Natural killer cell (primary cell): ENCODE data around the gene GALNT12. TPM values are rescaled to one million over a fixed set of nuclear protein-coding genes. Genes with fewer than 3 reads are reported as not detected.

Experiments used
- ATAC-seq, 3 donors: fragments of 150-1000 bp in 2 of 3; fragments of 200-7000 bp in 1 of 3; cut with Tn5 transposase; 1 replicate in 1 of 3; 2 replicates in 2 of 3; pipeline ENCODE4 v1.10.0; 2021; ENCODE audit warnings: mild to moderate bottlenecking in 2 of 3, moderate library complexity in 2 of 3
- DNase-seq, 2 donors: peaks; one replicate each; pipeline versions ENCODE4 v3.0.0 to v3.0.0-alpha.2; 2013 to 2021; ENCODE audit warnings: mixed read lengths in 1 of 2
- H3K27ac ChIP-seq: one replicate; pipeline ENCODE4 v1.5.1; 2013; ENCODE audit warnings: mild to moderate bottlenecking, low read length
- H3K27me3 ChIP-seq: one replicate; pipeline ENCODE4 v1.6.1; 2013; ENCODE audit warnings: low read length; ENCODE audit not compliant: control insufficient read depth, insufficient read depth
- H3K36me3 ChIP-seq: one replicate; pipeline ENCODE4 v1.6.1; 2013; ENCODE audit warnings: low read length; ENCODE audit not compliant: control insufficient read depth, insufficient read depth
- H3K4me1 ChIP-seq: one replicate; pipeline ENCODE4 v1.6.1; 2013; ENCODE audit warnings: low read length; ENCODE audit not compliant: control insufficient read depth, insufficient read depth
- H3K4me3 ChIP-seq: one replicate; pipeline ENCODE4 v1.5.1; 2013; ENCODE audit warnings: low read length
- H3K9me3 ChIP-seq: one replicate; pipeline ENCODE4 v1.6.1; 2013; ENCODE audit warnings: low read length; ENCODE audit not compliant: control insufficient read depth, insufficient read depth
- H3K27ac Mint-ChIP-seq, 2 donors: one replicate each; pipeline ENCODE4 v1.8.0; 2022; ENCODE audit warnings: mild to moderate bottlenecking in 2 of 2, mixed read lengths in 2 of 2, moderate library complexity in 1 of 2
- H3K27me3 Mint-ChIP-seq, 2 donors: one replicate each; pipeline ENCODE4 v1.8.0; 2022; ENCODE audit warnings: low read depth in 2 of 2, mixed read lengths in 2 of 2
- H3K36me3 Mint-ChIP-seq: one replicate; pipeline ENCODE4 v1.8.0; 2022; ENCODE audit warnings: mixed read lengths
- H3K4me1 Mint-ChIP-seq, 2 donors: one replicate each; pipeline ENCODE4 v1.8.0; 2022; ENCODE audit warnings: mixed read lengths in 2 of 2
- H3K4me3 Mint-ChIP-seq: one replicate; pipeline ENCODE4 v1.8.0; 2022; ENCODE audit warnings: mild to moderate bottlenecking, moderate library complexity, mixed read lengths
- H3K9me3 Mint-ChIP-seq, 2 donors: one replicate each; pipeline ENCODE4 v1.8.0; 2022; ENCODE audit warnings: mixed read lengths in 2 of 2
- CTCF ChIP-seq: fragments of 200-600 bp; IDR thresholded peaks from one replicate; pipeline ENCODE4 v1.8.0; 2022; ENCODE audit warnings: antibody characterized with exemption
- WGBS: methylation state at CpG from one replicate; pipeline ENCODE4 v1.1.7; 2013; ENCODE audit warnings: missing lambda C conversion rate; ENCODE audit not compliant: insufficient coverage; 5-methylcytosine and 5-hydroxymethylcytosine counted together
- intact Hi-C: fragments of 100-400 bp; cut with micrococcal nuclease; formaldehyde crosslinking; loops from one replicate; pipeline ENCODE4 v1.14.2; 2022
- total RNA-seq, 4 donors: library from RNA; stranded (reverse); fragments of 120-200 nt in 1 of 4; gene quantifications; one replicate each; pipeline versions ENCODE4 v1.2.3 to v1.2.4, GENCODE V29; 2013 to 2022

The GALNT12 gene
- total RNA-seq, 3 donors from 2014 or later (not counting 1 experiment from before 2014, with no cell fraction given) = 9.1 to 9.4 (median 9.4) TPM

GRCh38 chr9:98842510-98842909, 35.0 kb downstream of the GALNT12 start:
- ATAC-seq (no peak), DNase-seq (no peak)
- peaks cover 2% of the 10 kb centered on the region for H3K36me3 Mint-ChIP-seq
- H3K9me3 ChIP-seq = no peaks in the 10 kb centered on the region
- H3K27me3 ChIP-seq = no peaks in the 10 kb centered on the region
- H3K27ac Mint-ChIP-seq = no peak overlapping the region
- H3K36me3 ChIP-seq = no peaks in the 10 kb centered on the region
- no peaks in the 10 kb centered on the region for H3K4me1 ChIP-seq
- no peak overlapping the region for H3K27ac ChIP-seq
- intact Hi-C loops = no loop called here
- no peak overlapping the region for H3K4me3 Mint-ChIP-seq
- no peaks in the 10 kb centered on the region for H3K9me3 Mint-ChIP-seq
- no peaks in the 10 kb centered on the region for H3K4me1 Mint-ChIP-seq
- 94% methylated on average over 6 of the region's 7 CpGs for WGBS
- H3K4me3 ChIP-seq = no peak overlapping the region
- no peaks in the 10 kb centered on the region for H3K27me3 Mint-ChIP-seq
- no peak for TF ChIP-seq CTCF

- no peaks in the 10 kb centered on the region for H3K9me3 Mint-ChIP-seq
- no peak for TF ChIP-seq CTCF
- intact Hi-C loops = no loop called here
Observed at GRCh38 chr9:98846081-98846480, 38.6 kb downstream of the GALNT12 start.

GRCh38 chr9:98846879-98847278, 39.4 kb downstream of the GALNT12 start:
- H3K4me1 ChIP-seq = no peaks in the 10 kb centered on the region
- ATAC-seq (no peak), DNase-seq (no peak)
- H3K27me3 Mint-ChIP-seq = no peaks in the 10 kb centered on the region
- H3K27ac Mint-ChIP-seq = no peak overlapping the region
- intact Hi-C loops = no loop called here
- no peak for TF ChIP-seq CTCF
- H3K36me3 Mint-ChIP-seq = no peaks in the 10 kb centered on the region
- no peak overlapping the region for H3K4me3 ChIP-seq
- H3K27ac ChIP-seq = no peak overlapping the region
- 100% methylated on average over 1 of the region's 2 CpGs for WGBS
- no peak overlapping the region for H3K4me3 Mint-ChIP-seq
- H3K9me3 ChIP-seq = no peaks in the 10 kb centered on the region
- no peaks in the 10 kb centered on the region for H3K36me3 ChIP-seq
- no peaks in the 10 kb centered on the region for H3K27me3 ChIP-seq
- peaks cover 0 to 9% of the 10 kb centered on the region in 2 donors for H3K4me1 Mint-ChIP-seq
- no peaks in the 10 kb centered on the region for H3K9me3 Mint-ChIP-seq

More at GRCh38 chr9:98846081-98846480, 38.6 kb downstream of the GALNT12 start:
- no peak for DNase-seq
- Mint-ChIP-seq H3K36me3 (no peaks in the 10 kb centered on the region), H3K27me3 (no peaks in the 10 kb centered on the region), H3K4me3 (no peak overlapping the region), H3K27ac (no peak overlapping the region), H3K4me1 (peaks cover 0 to 9% of the 10 kb centered on the region in 2 donors)
- Histone ChIP-seq H3K27me3 (no peaks in the 10 kb centered on the region), H3K4me1 (no peaks in the 10 kb centered on the region), H3K9me3 (no peaks in the 10 kb centered on the region), H3K27ac (no peak overlapping the region), H3K4me3 (no peak overlapping the region), H3K36me3 (no peaks in the 10 kb centered on the region)
- ATAC-seq = no peak
- WGBS = 97% methylated on average over 5 of the region's 5 CpGs

- Histone ChIP-seq H3K27ac (no peak overlapping the region), H3K36me3 (no peaks in the 10 kb centered on the region), H3K9me3 (no peaks in the 10 kb centered on the region), H3K4me3 (no peak overlapping the region), H3K4me1 (no peaks in the 10 kb centered on the region), H3K27me3 (no peaks in the 10 kb centered on the region)
- peaks cover 0 to 9% of the 10 kb centered on the region in 2 donors for H3K4me1 Mint-ChIP-seq
- TF ChIP-seq CTCF = peak; percentile 92
- H3K27me3 Mint-ChIP-seq = no peaks in the 10 kb centered on the region
- peak; percentile 88 to 99 (median 92) for ATAC-seq
- H3K9me3 Mint-ChIP-seq = no peaks in the 10 kb centered on the region
- WGBS = 58% methylated on average over 14 of the region's 16 CpGs
- intact Hi-C loops = loop anchor here (2.0 kb wide), 2 partner anchors 164 to 292 kb away; no protein-coding TSS in a partner anchor
- no peaks in the 10 kb centered on the region for H3K36me3 Mint-ChIP-seq
- H3K27ac Mint-ChIP-seq = no peak overlapping the region
- no peak overlapping the region for H3K4me3 Mint-ChIP-seq
- DNase-seq = peak; percentile 61 to 85
Observed at GRCh38 chr9:98848450-98849149, 41.1 kb downstream of the GALNT12 start.
